Stimulated activated CD8-positive, alpha-beta memory T cell treated with anti-CD3 and anti-CD28 coated beads, Interleukin-15, amount 100 ng/mL, for 1 hour (primary cell): ENCODE measurements around the gene SMTNL1.

Experiments used
- DNase-seq: peaks from one replicate; pipeline ENCODE4 v3.0.0-alpha.2; 2020; ENCODE audit warnings: low read depth

SMTNL1 gene

GRCh38 chr11:57596266-57596885 lies 59.0 kb downstream of the SMTNL1 start:
- DNase-seq, result no peak

- no peak for DNase-seq
Observed at GRCh38 chr11:57597461-57597915, 60.1 kb downstream of the SMTNL1 start, which contains the start of gene SERPING1. Gene SERPING1 (plus strand): TSS chr11:57597685. CDS start chr11:57598271, 586 bp downstream.

- no peak for DNase-seq
Observed at GRCh38 chr11:57597916-57598830, 60.8 kb downstream of the SMTNL1 start.

GRCh38 chr11:57598831-57599155 lies 61.4 kb downstream of the SMTNL1 start:
- no peak for DNase-seq

- DNase-seq, result no peak
Observed at GRCh38 chr11:57599381-57599780, 62.0 kb downstream of the SMTNL1 start.
